NCI-H2227 (cell line): ENCODE results near the gene NRARP.
"Not testable (repeated sequence)": the region's sequence is repeated elsewhere in the genome, so short reads cannot be mapped to it uniquely, and the experiment has no call there.

Source experiments
- DNase-seq: peaks from one replicate; lab custom pipeline; 2025; ENCODE audit not compliant: unreplicated experiment; lab: John Stamatoyannopoulos, UW

Gene NRARP

GRCh38 chr9:137302118-137302448 is at the start of gene NRARP:
Gene NRARP (minus strand): TSS chr9:137302271. CDS start chr9:137301928, 343 bp downstream.
- peak; percentile 89 for DNase-seq

GRCh38 chr9:137350696-137351584 is 48.9 kb upstream of the NRARP start:
- DNase-seq = no peak

- DNase-seq = no peak
Observed at GRCh38 chr9:137349471-137350033, 47.5 kb upstream of the NRARP start.

GRCh38 chr9:137348769-137349470 is 46.8 kb upstream of the NRARP start:
- DNase-seq = no peak

- no peak for DNase-seq
Observed at GRCh38 chr9:137347928-137348327, 45.9 kb upstream of the NRARP start.

GRCh38 chr9:137342482-137342881 is 40.4 kb upstream of the NRARP start:
- DNase-seq = no peak

GRCh38 chr9:137341227-137341626 is 39.2 kb upstream of the NRARP start:
- DNase-seq = no peak

GRCh38 chr9:137339908-137340462 is 37.9 kb upstream of the NRARP start:
- DNase-seq = not testable (repeated sequence)

- DNase-seq = no peak
Observed at GRCh38 chr9:137339045-137339907, 37.2 kb upstream of the NRARP start.

GRCh38 chr9:137336735-137337134 is 34.7 kb upstream of the NRARP start:
- no peak for DNase-seq

- DNase-seq = no peak
Observed at GRCh38 chr9:137333016-137333671, 31.1 kb upstream of the NRARP start.

GRCh38 chr9:137331929-137332328 is 29.9 kb upstream of the NRARP start:
- DNase-seq = no peak

GRCh38 chr9:137330689-137331088 is 28.6 kb upstream of the NRARP start:
- DNase-seq = no peak

- not testable (repeated sequence) for DNase-seq
Observed at GRCh38 chr9:137329590-137329989, 27.5 kb upstream of the NRARP start.

- DNase-seq = not testable (repeated sequence)
Observed at GRCh38 chr9:137327641-137328550, 25.8 kb upstream of the NRARP start.

GRCh38 chr9:137326445-137327065 is 24.5 kb upstream of the NRARP start:
- no peak for DNase-seq

GRCh38 chr9:137325799-137326198 is 23.7 kb upstream of the NRARP start:
- no peak for DNase-seq

GRCh38 chr9:137325124-137325523 is 23.1 kb upstream of the NRARP start:
- no peak for DNase-seq
